ENCODE results near the gene KIAA0930. TPM values are rescaled to one million over a fixed set of nuclear protein-coding genes. Genes with fewer than 3 reads are reported as not detected.

The KIAA0930 gene
- total and polyA plus RNA-seq, 2 experiments from 2014 or later = 15.0 to 78.6 TPM

GRCh38 chr22:45151503-45151902 lies 89.2 kb downstream of the KIAA0930 start:
- no peaks in the 10 kb centered on the region for H3K4me1 ChIP-seq (ENCODE audit: insufficient read depth)
- no peak for TF ChIP-seq ZNF462 (CRISPR knock-in tag; IDR thresholded peaks at IDR 0.05)
- no peak for TF ChIP-seq CREB1 (CRISPR knock-in tag; IDR thresholded peaks at IDR 0.05; ENCODE audit: low read depth)
- TF ChIP-seq, protein P1, sequence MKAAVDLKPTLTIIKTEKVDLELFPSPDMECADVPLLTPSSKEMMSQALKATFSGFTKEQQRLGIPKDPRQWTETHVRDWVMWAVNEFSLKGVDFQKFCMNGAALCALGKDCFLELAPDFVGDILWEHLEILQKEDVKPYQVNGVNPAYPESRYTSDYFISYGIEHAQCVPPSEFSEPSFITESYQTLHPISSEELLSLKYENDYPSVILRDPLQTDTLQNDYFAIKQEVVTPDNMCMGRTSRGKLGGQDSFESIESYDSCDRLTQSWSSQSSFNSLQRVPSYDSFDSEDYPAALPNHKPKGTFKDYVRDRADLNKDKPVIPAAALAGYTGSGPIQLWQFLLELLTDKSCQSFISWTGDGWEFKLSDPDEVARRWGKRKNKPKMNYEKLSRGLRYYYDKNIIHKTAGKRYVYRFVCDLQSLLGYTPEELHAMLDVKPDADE (IDR thresholded peaks at IDR 0.05) = no peak
- TF ChIP-seq STAT1 (IDR thresholded peaks at IDR 0.05; ENCODE audit: unreplicated experiment) = no peak
- no peak for TF ChIP-seq EZH2 (IDR thresholded peaks at IDR 0.05; ENCODE audit: low read depth, unreplicated experiment)
- H3K79me2 ChIP-seq (replicated peaks; ENCODE audit: insufficient read depth) = no peaks in the 10 kb centered on the region
- H3K4me1 Mint-ChIP-seq = no peaks in the 10 kb centered on the region
- no peak for ATAC-seq
- H3K27ac Mint-ChIP-seq = no peak overlapping the region
- H3K27ac ChIP-seq (ENCODE audit: low read depth) = no peak overlapping the region
- no peaks in the 10 kb centered on the region for H3K9me3 Mint-ChIP-seq
- H3K4me3 ChIP-seq = no peak overlapping the region
- no peaks in the 10 kb centered on the region for H3K27me3 Mint-ChIP-seq (ENCODE audit: insufficient read depth, low read depth, poor library complexity)
- H4K20me1 ChIP-seq (replicated peaks; ENCODE audit: insufficient read depth) = peaks cover 12% of the 10 kb centered on the region; the same call in 1 of the 2 replicates
- 0 out of 3 replicates have a peak, but pooled peaks cover 6% of the 10 kb centered on the region for H3K36me3 Mint-ChIP-seq (ENCODE audit: low read depth)
- H3K36me3 ChIP-seq (ENCODE audit: insufficient read depth) = no peaks in the 10 kb centered on the region; the same call in 1 of the 2 replicates
- no peak overlapping the region for H3K4me3 Mint-ChIP-seq
- no peaks in the 10 kb centered on the region for H3K9me2 ChIP-seq (ENCODE audit: insufficient read depth)
- DNase-seq (ENCODE audit: low spot score) = no peak
- H3K27me3 ChIP-seq (ENCODE audit: insufficient read depth) = no peaks in the 10 kb centered on the region
- no peak overlapping the region for H2AFZ ChIP-seq
- 0 out of 2 replicates have a peak, but pooled peaks cover 9% of the 10 kb centered on the region for H3F3A ChIP-seq (replicated peaks; ENCODE audit: low read depth)
- no peak overlapping the region for H3K4me2 ChIP-seq

Measured in GM23338 (cell line).